HAP-1 (cell line): Measurements from ENCODE around the gene AHNAK2.

Experiments used
- DNase-seq, 2 experiments: peaks; one replicate each; pipeline ENCODE4 v3.0.0-alpha.2; 2016 to 2020; ENCODE audit warnings: low spot score in 2 of 2
- H3K27me3 ChIP-seq: fragments of 250-450 bp; sonication (Bioruptor Pico); 2 replicates; pipeline ENCODE4 v1.5.1; 2020; ENCODE audit warnings: low read depth, mild to moderate bottlenecking, moderate library complexity
- H3K36me3 ChIP-seq: fragments of 250-450 bp; sonication (Bioruptor Pico); replicated peaks from 2 replicates; pipeline ENCODE4 v1.5.1; 2020; ENCODE audit warnings: mild to moderate bottlenecking
- H3K4me1 ChIP-seq: fragments of 250-450 bp; sonication (Bioruptor Pico); 2 replicates; pipeline ENCODE4 v1.5.1; 2020; ENCODE audit warnings: mild to moderate bottlenecking
- H3K4me3 ChIP-seq: fragments of 250-450 bp; sonication (Bioruptor Pico); 2 replicates; pipeline ENCODE4 v1.5.1; 2020; ENCODE audit warnings: mild to moderate bottlenecking, moderate library complexity
- H3K9me3 ChIP-seq: fragments of 250-450 bp; sonication (Bioruptor Pico); 2 replicates; pipeline ENCODE4 v1.5.1; 2020; ENCODE audit warnings: mild to moderate bottlenecking, moderate library complexity
- in situ Hi-C: fragments of 300-500 bp; cut with MboI; formaldehyde crosslinking; loops from 3 replicates; pipeline ENCODE4 v1.14.3; 2020; ENCODE audit warnings: low sequenced_read_pairs, inconsistent platforms, mixed read lengths

The AHNAK2 gene

GRCh38 chr14:104976198-104977007 lies 1.8 kb downstream of the AHNAK2 start:
- Histone ChIP-seq H3K4me3 (no peak overlapping the region), H3K36me3 (no peaks in the 10 kb centered on the region), H3K9me3 (no peaks in the 10 kb centered on the region), H3K4me1 (peaks cover 2% of the 10 kb centered on the region), H3K27me3 (no peaks in the 10 kb centered on the region)
- in situ Hi-C loops = no loop called here
- peak; percentile 65 to 91 for DNase-seq

- Histone ChIP-seq H3K4me1 (peaks cover 2% of the 10 kb centered on the region), H3K9me3 (no peaks in the 10 kb centered on the region), H3K27me3 (no peaks in the 10 kb centered on the region), H3K36me3 (no peaks in the 10 kb centered on the region), H3K4me3 (no peak overlapping the region)
- in situ Hi-C loops = no loop called here
- DNase-seq = peak; percentile 7 to 45
These were observed 2.5 kb downstream of the AHNAK2 start for GRCh38 chr14:104975481-104976197.

- in situ Hi-C loops = loop anchor here (5.0 kb wide), 1 partner anchor 72 kb away; no protein-coding TSS in a partner anchor
- Histone ChIP-seq H3K36me3 (no peaks in the 10 kb centered on the region), H3K27me3 (no peaks in the 10 kb centered on the region), H3K4me1 (peaks cover 2% of the 10 kb centered on the region), H3K9me3 (no peaks in the 10 kb centered on the region), H3K4me3 (no peak overlapping the region)
- DNase-seq = no peak
These were observed 3.3 kb downstream of the AHNAK2 start for GRCh38 chr14:104974665-104975390.

- H3K36me3 ChIP-seq = no peaks in the 10 kb centered on the region
- no peak for DNase-seq
- peaks cover 2% of the 10 kb centered on the region for H3K4me1 ChIP-seq
- H3K27me3 ChIP-seq = no peaks in the 10 kb centered on the region
- H3K4me3 ChIP-seq = no peak overlapping the region
- in situ Hi-C loops = loop anchor here (5.0 kb wide), 1 partner anchor 73 kb away; no protein-coding TSS in a partner anchor
- H3K9me3 ChIP-seq = no peaks in the 10 kb centered on the region
These were observed 4.0 kb downstream of the AHNAK2 start for GRCh38 chr14:104974146-104974541.

- Histone ChIP-seq H3K9me3 (no peaks in the 10 kb centered on the region), H3K4me1 (no peaks in the 10 kb centered on the region; the same call in none of the 2 replicates)
- no peak for DNase-seq
These were observed 4.6 kb downstream of the AHNAK2 start for GRCh38 chr14:104973385-104974145.

GRCh38 chr14:104973135-104973384 lies 5.1 kb downstream of the AHNAK2 start:
- no peak for DNase-seq
- no peaks in the 10 kb centered on the region for H3K9me3 ChIP-seq

More at GRCh38 chr14:104973385-104974145, 4.6 kb downstream of the AHNAK2 start:
- no peaks in the 10 kb centered on the region for H3K36me3 ChIP-seq
- no peak overlapping the region for H3K4me3 ChIP-seq
- H3K27me3 ChIP-seq = no peaks in the 10 kb centered on the region
- in situ Hi-C loops = loop anchor here (5.0 kb wide), 1 partner anchor 74 kb away; no protein-coding TSS in a partner anchor

GRCh38 chr14:104972301-104973134 lies 5.7 kb downstream of the AHNAK2 start:
- Histone ChIP-seq H3K27me3 (no peaks in the 10 kb centered on the region), H3K4me1 (no peaks in the 10 kb centered on the region; the same call in none of the 2 replicates), H3K9me3 (no peaks in the 10 kb centered on the region), H3K4me3 (no peak overlapping the region), H3K36me3 (no peaks in the 10 kb centered on the region)
- DNase-seq = no peak
- in situ Hi-C loops = loop anchor here (5.0 kb wide), 1 partner anchor 75 kb away; no protein-coding TSS in a partner anchor

More at GRCh38 chr14:104973135-104973384, 5.1 kb downstream of the AHNAK2 start:
- Histone ChIP-seq H3K4me1 (no peaks in the 10 kb centered on the region; the same call in none of the 2 replicates), H3K27me3 (no peaks in the 10 kb centered on the region), H3K4me3 (no peak overlapping the region), H3K36me3 (no peaks in the 10 kb centered on the region)
- in situ Hi-C loops = loop anchor here (5.0 kb wide), 1 partner anchor 74 kb away; no protein-coding TSS in a partner anchor

GRCh38 chr14:104971447-104972240 lies 6.5 kb downstream of the AHNAK2 start:
- Histone ChIP-seq H3K4me3 (no peak overlapping the region), H3K27me3 (no peaks in the 10 kb centered on the region), H3K9me3 (no peaks in the 10 kb centered on the region), H3K4me1 (no peaks in the 10 kb centered on the region; the same call in 1 of the 2 replicates), H3K36me3 (no peaks in the 10 kb centered on the region)
- in situ Hi-C loops = loop anchor here (5.0 kb wide), 1 partner anchor 76 kb away; no protein-coding TSS in a partner anchor
- no peak for DNase-seq

- no peaks in the 10 kb centered on the region for H3K27me3 ChIP-seq
These were observed 7.7 kb downstream of the AHNAK2 start for GRCh38 chr14:104970231-104971068.

GRCh38 chr14:104969741-104970230 lies 8.4 kb downstream of the AHNAK2 start:
- Histone ChIP-seq H3K4me3 (no peak overlapping the region), H3K36me3 (no peaks in the 10 kb centered on the region), H3K9me3 (no peaks in the 10 kb centered on the region), H3K27me3 (no peaks in the 10 kb centered on the region), H3K4me1 (no peaks in the 10 kb centered on the region)
- no peak for DNase-seq
- in situ Hi-C loops = loop anchor here (5.0 kb wide), 1 partner anchor 78 kb away; no protein-coding TSS in a partner anchor

More at GRCh38 chr14:104970231-104971068, 7.7 kb downstream of the AHNAK2 start:
- H3K9me3 ChIP-seq = no peaks in the 10 kb centered on the region
- peak in 1 of 2 experiments; percentile 55 for DNase-seq
- H3K4me1 ChIP-seq = no peaks in the 10 kb centered on the region
- in situ Hi-C loops = loop anchor here (5.0 kb wide), 1 partner anchor 77 kb away; no protein-coding TSS in a partner anchor
- no peak overlapping the region for H3K4me3 ChIP-seq
- H3K36me3 ChIP-seq = no peaks in the 10 kb centered on the region
